ENCODE data around the gene CFAP119. TPM values are rescaled to one million over a fixed set of nuclear protein-coding genes. Genes with fewer than 3 reads are reported as not detected.

CFAP119 gene
- total and polyA plus RNA-seq, 9 of the 15 experiments (the other 6 are each of a cell fraction or from before 2014, with no cell fraction given), result 5.5 to 33.7 (median 9.6) TPM

GRCh38 chr16:30786936-30787612 is 25.2 kb upstream of the CFAP119 start, which contains the start of gene ZNF629:
Gene ZNF629, minus strand, starts transcription at chr16:30787205. Its CDS starts 2,723 bp downstream, at chr16:30784482.
- FAIRE-seq (peak; percentile 71), ATAC-seq (peak; percentile 82), DNase-seq (ENCODE audit: extremely low read depth in 1 of 4, low spot score in 3 of 4) (peak; percentile 80 to 85 (median 82))
- peak within 1 kb of the TSS; percentile 87 for H3K27ac ChIP-seq (ENCODE audit: extremely low read depth, low read depth, low read length)
- H3K4me2 ChIP-seq (ENCODE audit: insufficient read depth, low read length), result peak within 1 kb of the TSS; percentile 86
- peak within 1 kb of the TSS; percentile 73 for H3K4me3 ChIP-seq
- peaks cover 14 to 32% of the 10 kb centered on the region in 2 experiments; a peak in 4 of 5 replicates for H3K4me1 ChIP-seq (replicated peaks in 1 of 2; ENCODE audit: control insufficient read depth in 2 of 2, insufficient read depth in 2 of 2, low read length in 2 of 2)
- peak within 1 kb of the TSS; percentile 95 for H2AFZ ChIP-seq (ENCODE audit: low read depth, low read length)
- peaks cover 32% of the 10 kb centered on the region; the same call in 1 of the 3 replicates for H3K36me3 ChIP-seq (ENCODE audit: control insufficient read depth, insufficient read depth, low read length)
- WGBS (ENCODE audit: insufficient coverage, low coverage, missing lambda C conversion rate), result under 1% methylated on average over 15 of the region's 37 CpGs
- H3K9me1 ChIP-seq (ENCODE audit: control insufficient read depth, insufficient read depth, low read length), result no peaks in the 10 kb centered on the region
- H3K79me2 ChIP-seq (ENCODE audit: control insufficient read depth, insufficient read depth, low read length), result peaks cover 27% of the 10 kb centered on the region
- BruUV-seq (replicated peaks), result no TSS peak
- POLR2A ChIA-PET, result interaction anchor here (0.7 to 2.7 kb wide), 7 partner anchors 8 to 163 kb away, joined by 3 to 12 read pairs (median 6); no protein-coding TSS in a partner anchor
- in situ Hi-C loops (cut with MboI), result no loop called here
- CTCF ChIA-PET (ENCODE audit: low intra/inter-chr PET ratio), result no interaction called here
- no peaks in the 10 kb centered on the region for H3K27me3 ChIP-seq (ENCODE audit: control insufficient read depth in 2 of 2, insufficient read depth in 2 of 2, low read length in 2 of 2)
- H4K20me1 ChIP-seq (replicated peaks; ENCODE audit: control insufficient read depth, insufficient read depth, low read length), result no peaks in the 10 kb centered on the region
- peak within 1 kb of the TSS; percentile 88 to 98 for H3K9ac ChIP-seq (ENCODE audit: insufficient read depth in 1 of 2, low read depth in 2 of 2, low read length in 2 of 2)
- H3K9me3 ChIP-seq (replicated peaks; ENCODE audit: control insufficient read depth, insufficient read depth, low read depth, low read length), result no peaks in the 10 kb centered on the region
- intact Hi-C loops (cut with micrococcal nuclease), result loop anchor here (1.0 kb wide), 1 partner anchor 18 kb away; no protein-coding TSS in a partner anchor
- no peak for TF ChIP-seq ZHX1 (conservative IDR thresholded peaks at IDR 0.05; ENCODE audit: low read length)
- TF ChIP-seq YY1 (IDR thresholded peaks at IDR 0.05; ENCODE audit: borderline replicate concordance in 1 of 3, control insufficient read depth in 1 of 3, extremely low read depth in 1 of 3, insufficient read depth in 3 of 3, insufficient read length in 1 of 3, insufficient replicate concordance in 2 of 3, low read depth in 1 of 3, low read length in 2 of 3), result peak in 1 of 3 experiments; percentile 19
- 0 out of 4 replicates have a peak, but pooled peaks of 1 of the 2 experiments have one; percentile 8 for TF ChIP-seq SIX5 (IDR thresholded peaks at IDR 0.05; ENCODE audit: borderline replicate concordance in 1 of 2, insufficient read depth in 1 of 2, low read depth in 1 of 2, low read length in 2 of 2)
- peak; percentile 94 for TF ChIP-seq ELF1 (tag; IDR thresholded peaks at IDR 0.05)
- TF ChIP-seq SMARCB1 (IDR thresholded peaks at IDR 0.05; ENCODE audit: insufficient read length, low read depth), result no peak
- peak; percentile 91 for TF ChIP-seq GABPB1 (CRISPR knock-in tag; IDR thresholded peaks at IDR 0.05)
- no peak for TF ChIP-seq ARHGAP35 (IDR thresholded peaks at IDR 0.05; ENCODE audit: partially characterized antibody)
- no peak for TF ChIP-seq ZNF766 (CRISPR knock-in tag; conservative IDR thresholded peaks at IDR 0.05)
- TF ChIP-seq CREBBP (IDR thresholded peaks at IDR 0.05; ENCODE audit: low read depth, low read length), result no peak
- TF ChIP-seq CHD4 (IDR thresholded peaks at IDR 0.05; ENCODE audit: insufficient read depth, insufficient replicate concordance, low read depth, low read length, poor library complexity, severe bottlenecking), result no peak
- TF ChIP-seq PHB (CRISPR knock-in tag; IDR thresholded peaks at IDR 0.05), result no peak
- TF ChIP-seq ZNF583 (CRISPR knock-in tag; IDR thresholded peaks at IDR 0.05), result peak; percentile 21; the same call in 1 of the 2 replicates
- no peak for TF ChIP-seq RAD51 (IDR thresholded peaks at IDR 0.05; ENCODE audit: borderline replicate concordance, low read depth)
- no peak for TF ChIP-seq EZH2 (IDR thresholded peaks at IDR 0.05; ENCODE audit: borderline replicate concordance, low read depth, low read length)
- no peak for TF ChIP-seq ARID3A (IDR thresholded peaks at IDR 0.05; ENCODE audit: borderline replicate concordance, low read depth, low read length)
- TF ChIP-seq TCF7L2 (IDR thresholded peaks at IDR 0.05; ENCODE audit: low read depth, low read length), result no peak

Measured in K562 (cell line).